Heart left ventricle (tissue), 13 donors: ENCODE results near the gene LONRF2.

Source experiments
- POLR2A ChIP-seq, 2 donors: fragments of 450-650 bp; IDR thresholded peaks; one replicate each; pipeline ENCODE4 v1.6.1; 2017; ENCODE audit warnings: antibody characterized with exemption in 2 of 2, mild to moderate bottlenecking in 2 of 2, moderate library complexity in 2 of 2
- TF ChIP-seq, protein P1 (sequence below), 12 donors: fragments of 200-600 bp; sonication (generic) in 4 of 12; IDR thresholded peaks; one replicate each; pipeline versions ENCODE4 v1.5.0 to v1.8.0; 2018 to 2022; ENCODE audit warnings: antibody characterized with exemption in 12 of 12, mild to moderate bottlenecking in 5 of 12
- donor health status: ischemic (EF 13 %, LVEDD 7.1; RV severe dilation, severe dysfunction).
- donor health status: DM: no; HTN: yes; CAD: no.
- donor health status: DM: no; HTN: no; CAD: no.
- donor health status: ischemic (EF 25% LVEDD 6.9; RV normal size, moderate dysfunction).
- donor health status: ischemic (EF 25% LVEDD 5.7; RV mildly dilated, moderate dysfunction).
- donor health status: ischemic (EF 35%, LVEDD 5.7; RV mildly dilated, moderate dysfunction).
- donor health status: nonischemic (EF 11% LVEDD 7.7; RV severe dilation, severe dysfunction).
- donor health status: DM: yes; HTN: yes; CAD: no.
- donor health status: PGD.
- donor health status: ischemic (EF 29% LVEDD 5.4; RV normal size, mild dysfunction).
- donor health status: nonischemic (EF 23%, LVEDD 6.1; RV moderate dilation, normal function).

- TF ChIP-seq, protein P1, sequence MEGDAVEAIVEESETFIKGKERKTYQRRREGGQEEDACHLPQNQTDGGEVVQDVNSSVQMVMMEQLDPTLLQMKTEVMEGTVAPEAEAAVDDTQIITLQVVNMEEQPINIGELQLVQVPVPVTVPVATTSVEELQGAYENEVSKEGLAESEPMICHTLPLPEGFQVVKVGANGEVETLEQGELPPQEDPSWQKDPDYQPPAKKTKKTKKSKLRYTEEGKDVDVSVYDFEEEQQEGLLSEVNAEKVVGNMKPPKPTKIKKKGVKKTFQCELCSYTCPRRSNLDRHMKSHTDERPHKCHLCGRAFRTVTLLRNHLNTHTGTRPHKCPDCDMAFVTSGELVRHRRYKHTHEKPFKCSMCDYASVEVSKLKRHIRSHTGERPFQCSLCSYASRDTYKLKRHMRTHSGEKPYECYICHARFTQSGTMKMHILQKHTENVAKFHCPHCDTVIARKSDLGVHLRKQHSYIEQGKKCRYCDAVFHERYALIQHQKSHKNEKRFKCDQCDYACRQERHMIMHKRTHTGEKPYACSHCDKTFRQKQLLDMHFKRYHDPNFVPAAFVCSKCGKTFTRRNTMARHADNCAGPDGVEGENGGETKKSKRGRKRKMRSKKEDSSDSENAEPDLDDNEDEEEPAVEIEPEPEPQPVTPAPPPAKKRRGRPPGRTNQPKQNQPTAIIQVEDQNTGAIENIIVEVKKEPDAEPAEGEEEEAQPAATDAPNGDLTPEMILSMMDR (IDR thresholded peaks at IDR 0.05), result no peak
- no peak for TF ChIP-seq POLR2A (IDR thresholded peaks at IDR 0.05)
These were observed 78.7 kb downstream of the LONRF2 start for GRCh38 chr2:100243631-100244030.
